ENCODE results near the gene CLEC14A.

CLEC14A gene

DNA sequence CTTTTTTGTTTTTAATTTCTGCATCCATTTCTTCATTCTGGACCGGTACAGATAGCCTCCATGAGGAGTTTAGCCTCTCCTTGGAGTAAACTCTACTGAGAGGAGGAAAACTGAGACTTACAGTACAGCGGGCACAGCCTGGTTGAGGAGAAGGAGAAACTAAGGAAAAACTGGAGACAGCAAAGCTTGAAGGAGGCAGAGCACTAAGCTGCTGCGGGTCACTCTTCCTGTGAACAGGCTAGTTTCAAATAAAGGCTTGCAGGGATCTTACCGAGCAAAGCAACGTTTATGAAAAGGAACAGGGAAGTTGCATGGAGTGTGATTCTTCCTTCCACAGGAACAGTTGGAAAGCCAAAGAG is 48.5 kb downstream of the CLEC14A start:
- H3K4me3 ChIP-seq (ENCODE audit: low read depth, low read length): no peak overlapping the region

DNA sequence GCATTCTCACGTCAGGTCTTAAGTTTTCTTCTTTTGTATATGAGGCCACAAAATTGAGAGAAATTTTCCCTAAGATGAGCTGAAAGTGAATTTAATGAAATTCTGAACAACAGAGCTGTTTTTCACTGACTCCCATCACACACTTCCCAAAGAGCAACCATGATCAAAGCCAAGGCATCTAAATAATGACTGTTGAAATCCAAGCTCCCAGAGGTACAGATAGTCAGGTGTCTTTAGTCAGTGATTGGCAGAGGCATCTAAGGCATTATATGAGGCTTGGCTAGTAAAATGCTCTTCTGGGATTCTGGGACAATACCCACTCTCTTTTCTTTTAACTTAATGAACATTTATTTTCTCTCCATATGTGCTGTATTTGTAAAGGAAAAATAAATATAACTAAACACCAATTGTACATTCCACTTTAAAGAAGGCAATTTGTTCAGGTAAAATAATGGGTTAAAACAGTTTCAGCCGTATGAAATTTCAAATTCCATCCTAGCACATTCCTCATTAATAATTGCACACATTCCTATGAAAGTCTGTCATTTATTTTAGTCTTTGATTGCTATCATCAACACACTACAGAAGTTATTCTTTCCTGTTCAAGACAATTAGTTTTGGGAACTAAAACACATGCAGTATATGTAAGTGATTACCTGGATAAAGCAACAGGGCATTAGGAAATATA is 49.1 kb downstream of the CLEC14A start:
- TF ChIP-seq, protein P1, sequence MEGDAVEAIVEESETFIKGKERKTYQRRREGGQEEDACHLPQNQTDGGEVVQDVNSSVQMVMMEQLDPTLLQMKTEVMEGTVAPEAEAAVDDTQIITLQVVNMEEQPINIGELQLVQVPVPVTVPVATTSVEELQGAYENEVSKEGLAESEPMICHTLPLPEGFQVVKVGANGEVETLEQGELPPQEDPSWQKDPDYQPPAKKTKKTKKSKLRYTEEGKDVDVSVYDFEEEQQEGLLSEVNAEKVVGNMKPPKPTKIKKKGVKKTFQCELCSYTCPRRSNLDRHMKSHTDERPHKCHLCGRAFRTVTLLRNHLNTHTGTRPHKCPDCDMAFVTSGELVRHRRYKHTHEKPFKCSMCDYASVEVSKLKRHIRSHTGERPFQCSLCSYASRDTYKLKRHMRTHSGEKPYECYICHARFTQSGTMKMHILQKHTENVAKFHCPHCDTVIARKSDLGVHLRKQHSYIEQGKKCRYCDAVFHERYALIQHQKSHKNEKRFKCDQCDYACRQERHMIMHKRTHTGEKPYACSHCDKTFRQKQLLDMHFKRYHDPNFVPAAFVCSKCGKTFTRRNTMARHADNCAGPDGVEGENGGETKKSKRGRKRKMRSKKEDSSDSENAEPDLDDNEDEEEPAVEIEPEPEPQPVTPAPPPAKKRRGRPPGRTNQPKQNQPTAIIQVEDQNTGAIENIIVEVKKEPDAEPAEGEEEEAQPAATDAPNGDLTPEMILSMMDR (IDR thresholded peaks at IDR 0.05; ENCODE audit: insufficient read depth, low read depth, low read length, missing control alignments): no peak
- DNase-seq (ENCODE audit: low read depth): no peak
- no peak overlapping the region for H3K4me3 ChIP-seq (ENCODE audit: low read depth, low read length)

More for the DNA sequence above, 48.5 kb downstream of the CLEC14A start:
- no peak for DNase-seq (ENCODE audit: low read depth)
- TF ChIP-seq, protein P1 (IDR thresholded peaks at IDR 0.05; ENCODE audit: insufficient read depth, low read depth, low read length, missing control alignments): no peak

DNA sequence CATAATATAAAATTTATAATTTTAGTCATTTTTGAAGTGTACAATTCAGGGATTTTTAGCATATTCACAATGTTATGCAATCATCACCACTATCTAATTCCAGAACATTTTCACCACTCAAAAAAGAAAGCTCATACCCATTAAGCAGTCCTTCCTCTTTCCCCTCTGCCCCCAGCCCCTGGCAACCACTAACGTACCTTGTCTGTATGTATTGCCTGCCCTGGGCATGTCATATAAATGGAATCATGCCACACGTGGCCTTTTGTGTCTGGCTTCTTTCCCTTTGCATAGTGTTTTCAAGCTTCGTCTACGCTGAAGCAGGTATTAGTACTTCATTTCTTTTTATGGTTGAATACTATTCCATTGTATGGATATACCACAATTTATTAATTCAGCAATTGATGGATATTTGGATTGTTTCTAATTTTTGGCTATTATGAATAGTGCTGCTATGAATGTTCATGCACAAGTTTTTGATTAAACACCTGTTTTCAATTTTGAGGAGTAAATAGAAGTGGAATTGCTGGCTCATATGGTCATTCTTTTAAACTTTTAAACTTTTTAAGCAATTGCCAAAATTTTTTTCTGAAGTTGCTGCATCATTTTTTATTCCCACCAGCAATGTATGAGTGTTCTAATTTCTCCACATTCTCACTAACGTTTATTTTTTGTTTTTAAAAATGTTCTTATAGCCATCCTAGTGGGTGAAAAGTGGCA is 49.8 kb downstream of the CLEC14A start:
- DNase-seq (ENCODE audit: low read depth): no peak
- H3K4me3 ChIP-seq (ENCODE audit: low read depth, low read length): no peak overlapping the region
- TF ChIP-seq, protein P1 (IDR thresholded peaks at IDR 0.05; ENCODE audit: insufficient read depth, low read depth, low read length, missing control alignments): no peak

DNA sequence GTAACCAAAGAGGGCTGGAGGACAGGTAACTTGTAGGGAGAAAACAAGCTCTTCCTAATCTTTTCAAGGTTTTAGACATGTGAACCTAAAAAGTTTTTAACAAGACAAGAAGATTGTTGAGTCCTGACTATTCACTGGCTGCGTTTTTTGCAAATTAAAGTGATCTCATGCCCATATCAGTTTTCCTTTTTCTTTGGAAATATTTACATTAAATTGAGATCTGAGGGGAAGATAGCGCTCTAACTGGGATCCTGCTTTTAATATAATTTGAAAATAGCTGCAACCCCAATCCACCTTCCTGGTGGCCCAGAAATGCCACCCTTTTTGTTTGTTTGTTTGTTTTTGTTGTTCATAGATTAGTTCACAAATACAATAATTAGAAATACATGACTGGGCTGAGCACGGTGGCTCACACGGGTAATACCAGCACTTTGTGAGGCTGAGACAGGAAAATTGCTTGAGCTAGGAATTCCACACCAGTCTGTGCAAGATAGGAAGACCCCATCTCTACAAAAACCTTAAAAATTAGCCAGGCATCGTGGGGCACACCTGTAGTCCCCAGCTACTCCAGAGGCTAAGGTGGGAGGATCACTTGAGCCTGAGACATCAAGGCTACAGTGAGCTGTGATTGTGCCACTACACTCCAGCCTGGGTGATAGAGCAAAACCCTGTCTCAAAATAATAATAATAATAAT is 50.6 kb downstream of the CLEC14A start:
- no peak overlapping the region for H3K4me3 ChIP-seq (ENCODE audit: low read depth, low read length)
- DNase-seq (ENCODE audit: low read depth): no peak
- TF ChIP-seq, protein P1 (IDR thresholded peaks at IDR 0.05; ENCODE audit: insufficient read depth, low read depth, low read length, missing control alignments): no peak

DNA sequence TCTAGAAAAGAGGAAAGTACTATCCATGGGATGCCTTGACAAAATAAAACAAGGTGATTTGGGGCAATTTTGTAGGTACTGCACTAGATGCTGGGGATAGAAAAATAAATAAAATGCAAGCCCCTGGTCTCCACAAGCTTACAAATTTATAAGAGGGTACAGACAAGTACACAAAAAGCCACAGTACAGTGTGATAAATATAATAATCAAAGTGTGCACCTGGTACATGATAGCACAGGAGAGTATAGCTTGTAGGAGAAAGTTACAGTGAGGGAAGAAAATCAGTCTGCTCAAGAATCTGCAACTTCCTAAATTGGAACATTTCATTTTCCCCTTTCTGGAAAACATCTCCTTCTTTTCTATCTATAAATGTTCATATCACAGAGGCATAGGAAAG is 51.2 kb downstream of the CLEC14A start:
- TF ChIP-seq, protein P1 (IDR thresholded peaks at IDR 0.05; ENCODE audit: insufficient read depth, low read depth, low read length, missing control alignments): no peak
- H3K4me3 ChIP-seq (ENCODE audit: low read depth, low read length): no peak overlapping the region
- no peak for DNase-seq (ENCODE audit: low read depth)

Data from GM12865 (cell line).